Progenitor cell of endocrine pancreas (in vitro differentiated cells): ENCODE data around the gene CEP112. TPM values are rescaled to one million over a fixed set of nuclear protein-coding genes. Genes with fewer than 3 reads are reported as not detected.

Source experiments
- DNase-seq: peaks from one replicate; pipeline ENCODE4 v3.0.0; 2021; ENCODE audit warnings: low spot score; ENCODE audit not compliant: unreplicated experiment
- H3K27ac Mint-ChIP-seq: 2 replicates; pipeline ENCODE4 v1.8.0; 2021; ENCODE audit warnings: mild to moderate bottlenecking, moderate library complexity, mixed read lengths
- H3K27me3 Mint-ChIP-seq: 2 replicates; pipeline ENCODE4 v1.8.0; 2021; ENCODE audit warnings: mixed read lengths
- H3K36me3 Mint-ChIP-seq: 2 replicates; pipeline ENCODE4 v1.8.0; 2022; ENCODE audit warnings: mixed read lengths; ENCODE audit not compliant: insufficient read depth
- H3K4me1 Mint-ChIP-seq: 2 replicates; pipeline ENCODE4 v1.8.0; 2021; ENCODE audit warnings: low read depth, mixed read lengths
- H3K4me3 Mint-ChIP-seq: 2 replicates; pipeline ENCODE4 v1.8.0; 2021; ENCODE audit warnings: low read depth, mild to moderate bottlenecking, moderate library complexity, mixed read lengths
- H3K9me3 Mint-ChIP-seq: 2 replicates; pipeline ENCODE4 v1.8.0; 2021; ENCODE audit warnings: low read depth, mixed read lengths
- total RNA-seq: library from RNA; stranded (reverse); gene quantifications from 2 replicates; pipeline ENCODE4 v1.2.1, GENCODE V29; 2021
- TF ChIP-seq, protein P1 (sequence below): fragments of 200-600 bp; sonication (generic); IDR thresholded peaks from one replicate; pipeline ENCODE4 v1.5.0; 2021; ENCODE audit warnings: antibody characterized with exemption, mild to moderate bottlenecking; ENCODE audit not compliant: unreplicated experiment

The CEP112 gene
- total RNA-seq, 1 donor from 2014 or later: 24.3 TPM

DNA sequence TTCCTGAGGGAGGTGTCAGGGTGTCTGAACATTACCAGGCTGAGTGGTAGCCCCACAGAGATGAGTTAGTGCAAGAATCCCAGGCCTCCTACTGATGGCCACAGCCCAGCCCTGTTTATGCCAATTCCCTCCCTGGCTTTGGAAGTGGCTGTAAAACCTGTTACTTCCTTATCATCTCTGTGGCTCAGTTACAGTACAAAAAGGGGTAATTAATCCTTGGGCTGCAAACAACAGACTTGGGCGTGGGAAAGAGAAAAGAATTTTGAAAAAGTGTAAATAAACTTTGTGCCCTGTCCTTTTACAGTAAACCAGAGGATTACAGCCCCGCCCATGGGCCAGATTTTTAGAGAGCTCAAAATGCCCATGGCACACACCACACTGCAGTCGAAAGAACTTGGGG, 557.4 kb downstream of the CEP112 start:
- Mint-ChIP-seq H3K4me3 (no peak overlapping the region), H3K36me3 (no peaks in the 10 kb centered on the region), H3K27ac (no peak overlapping the region), H3K9me3 (no peaks in the 10 kb centered on the region), H3K27me3 (no peaks in the 10 kb centered on the region), H3K4me1 (peaks cover 5% of the 10 kb centered on the region)
- no peak for DNase-seq
- TF ChIP-seq, protein P1, sequence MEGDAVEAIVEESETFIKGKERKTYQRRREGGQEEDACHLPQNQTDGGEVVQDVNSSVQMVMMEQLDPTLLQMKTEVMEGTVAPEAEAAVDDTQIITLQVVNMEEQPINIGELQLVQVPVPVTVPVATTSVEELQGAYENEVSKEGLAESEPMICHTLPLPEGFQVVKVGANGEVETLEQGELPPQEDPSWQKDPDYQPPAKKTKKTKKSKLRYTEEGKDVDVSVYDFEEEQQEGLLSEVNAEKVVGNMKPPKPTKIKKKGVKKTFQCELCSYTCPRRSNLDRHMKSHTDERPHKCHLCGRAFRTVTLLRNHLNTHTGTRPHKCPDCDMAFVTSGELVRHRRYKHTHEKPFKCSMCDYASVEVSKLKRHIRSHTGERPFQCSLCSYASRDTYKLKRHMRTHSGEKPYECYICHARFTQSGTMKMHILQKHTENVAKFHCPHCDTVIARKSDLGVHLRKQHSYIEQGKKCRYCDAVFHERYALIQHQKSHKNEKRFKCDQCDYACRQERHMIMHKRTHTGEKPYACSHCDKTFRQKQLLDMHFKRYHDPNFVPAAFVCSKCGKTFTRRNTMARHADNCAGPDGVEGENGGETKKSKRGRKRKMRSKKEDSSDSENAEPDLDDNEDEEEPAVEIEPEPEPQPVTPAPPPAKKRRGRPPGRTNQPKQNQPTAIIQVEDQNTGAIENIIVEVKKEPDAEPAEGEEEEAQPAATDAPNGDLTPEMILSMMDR: no peak

DNA sequence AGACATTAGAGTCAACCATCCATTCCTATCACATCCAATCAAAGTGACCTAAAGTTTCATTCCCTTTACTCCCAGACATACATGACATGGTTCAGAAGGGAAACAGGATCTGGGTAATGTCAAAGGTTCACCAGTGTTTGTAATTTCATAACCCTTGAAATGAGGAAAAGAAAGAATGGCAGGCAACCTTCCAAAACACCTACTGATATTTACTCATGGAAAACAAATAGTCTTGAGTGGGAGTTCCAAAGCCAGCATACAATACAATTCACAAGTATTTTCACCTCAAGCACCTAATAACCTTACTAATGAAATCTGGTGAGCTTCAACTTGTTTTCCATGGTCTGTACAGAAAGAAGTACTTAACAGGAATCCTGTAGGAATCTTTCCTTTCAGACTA, 557.9 kb downstream of the CEP112 start:
- H3K4me1 Mint-ChIP-seq: peaks cover 5% of the 10 kb centered on the region
- TF ChIP-seq, protein P1: no peak
- no peak overlapping the region for H3K27ac Mint-ChIP-seq

DNA sequence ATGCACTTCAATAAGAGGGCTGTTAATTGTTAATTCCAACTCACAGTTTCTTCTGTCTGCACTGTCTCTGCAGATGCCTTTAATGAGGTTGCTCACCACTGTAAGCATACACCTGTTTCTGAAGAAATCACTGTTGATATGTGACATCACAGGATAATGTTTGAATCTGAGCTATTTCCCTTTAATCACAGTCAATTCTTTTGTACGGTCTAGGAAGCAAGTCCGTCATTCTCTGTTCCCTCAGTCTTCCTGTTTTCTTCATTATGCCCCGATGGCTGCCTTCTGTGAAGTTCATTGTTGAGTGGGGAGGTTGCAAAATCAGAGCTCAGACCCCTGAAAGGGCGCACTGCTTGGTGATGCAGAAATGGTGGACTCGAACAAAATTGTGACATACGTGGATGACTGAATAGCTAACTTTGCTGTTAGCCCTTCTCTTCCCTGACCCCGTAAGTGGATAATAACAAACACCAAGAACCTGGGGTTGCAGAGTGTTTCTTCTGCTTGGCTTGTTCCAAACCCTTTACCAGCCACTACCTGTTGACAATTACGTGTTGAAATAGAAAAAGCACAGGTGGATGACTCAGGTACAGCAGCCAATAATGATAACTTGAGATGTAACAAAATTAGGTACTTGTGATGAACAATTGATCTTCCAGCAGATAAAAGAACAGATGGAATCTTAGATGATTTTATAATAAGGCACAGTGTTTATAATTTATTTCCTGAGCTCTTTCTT, 558.6 kb downstream of the CEP112 start:
- H3K4me1 Mint-ChIP-seq: peaks cover 7% of the 10 kb centered on the region
- H3K27ac Mint-ChIP-seq: no peak overlapping the region
- no peaks in the 10 kb centered on the region for H3K36me3 Mint-ChIP-seq
- no peak overlapping the region for H3K4me3 Mint-ChIP-seq
- peaks cover 5% of the 10 kb centered on the region for H3K27me3 Mint-ChIP-seq
- TF ChIP-seq, protein P1: no peak
- no peak for DNase-seq
- H3K9me3 Mint-ChIP-seq: no peaks in the 10 kb centered on the region

More for the DNA sequence above, 557.9 kb downstream of the CEP112 start:
- no peaks in the 10 kb centered on the region for H3K9me3 Mint-ChIP-seq
- no peak for DNase-seq
- no peaks in the 10 kb centered on the region for H3K36me3 Mint-ChIP-seq
- H3K27me3 Mint-ChIP-seq: no peaks in the 10 kb centered on the region
- no peak overlapping the region for H3K4me3 Mint-ChIP-seq

DNA sequence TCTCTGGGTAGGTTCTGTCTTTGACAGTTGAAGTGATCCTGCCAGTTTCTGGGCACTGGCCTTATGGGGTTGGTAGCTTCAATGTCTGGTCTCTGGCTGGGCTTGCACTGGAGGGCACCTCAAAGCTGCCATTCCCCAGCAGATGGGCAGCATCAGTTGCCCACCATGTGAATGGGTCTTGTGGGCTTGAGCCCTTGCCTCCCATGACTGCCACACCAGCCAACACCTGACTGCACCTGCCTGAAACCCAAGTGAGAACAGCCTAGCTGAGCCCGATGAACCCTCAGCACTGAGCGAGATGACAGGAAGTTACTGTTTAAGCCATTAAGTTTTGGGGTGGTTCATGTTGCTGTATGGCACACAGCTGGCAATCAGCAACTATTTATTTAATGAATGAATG, 561.4 kb downstream of the CEP112 start:
- H3K27ac Mint-ChIP-seq: no peak overlapping the region
- no peaks in the 10 kb centered on the region for H3K9me3 Mint-ChIP-seq
- no peak overlapping the region for H3K4me3 Mint-ChIP-seq
- H3K4me1 Mint-ChIP-seq: peaks cover 20% of the 10 kb centered on the region
- H3K27me3 Mint-ChIP-seq: peaks cover 16% of the 10 kb centered on the region
- H3K36me3 Mint-ChIP-seq: peaks cover 1% of the 10 kb centered on the region
- TF ChIP-seq, protein P1: no peak
- DNase-seq: no peak

DNA sequence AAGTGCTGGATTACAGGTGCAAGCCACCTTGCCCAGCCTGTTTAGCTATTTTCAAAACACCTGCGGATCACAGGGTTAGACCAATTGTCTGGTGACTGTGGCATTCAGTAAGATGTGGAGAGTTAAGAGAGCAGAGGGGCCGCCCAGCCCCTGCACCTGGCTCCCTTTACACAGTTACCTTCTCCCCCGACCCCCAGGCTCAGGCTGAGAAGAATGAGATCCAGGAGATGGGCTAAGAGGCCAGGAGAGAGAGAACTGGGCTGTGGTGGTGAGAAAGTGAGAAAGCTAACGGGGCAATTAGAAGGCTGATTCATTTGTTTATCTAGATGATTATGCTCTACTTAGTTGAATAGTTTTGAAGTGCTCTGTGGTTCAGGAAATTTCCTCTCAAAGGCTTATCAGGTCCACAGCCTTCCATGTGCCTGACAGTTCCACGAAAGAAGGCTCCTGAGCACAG, 562.7 kb downstream of the CEP112 start:
- Mint-ChIP-seq H3K4me3 (no peak overlapping the region), H3K4me1 (peaks cover 18% of the 10 kb centered on the region), H3K27me3 (peaks cover 16% of the 10 kb centered on the region), H3K9me3 (no peaks in the 10 kb centered on the region), H3K36me3 (peaks cover 5% of the 10 kb centered on the region), H3K27ac (no peak overlapping the region)
- no peak for DNase-seq
- TF ChIP-seq, protein P1: no peak
